Osteocyte (in vitro differentiated cells): ENCODE measurements around the gene SPTLC1. TPM values are rescaled to one million over a fixed set of nuclear protein-coding genes. Genes with fewer than 3 reads are reported as not detected.
"Not testable (repeated sequence)": the region's sequence is repeated elsewhere in the genome, so short reads cannot be mapped to it uniquely, and the experiment has no call there.

Experiments
- DNase-seq: peaks from one replicate; pipeline ENCODE4 v3.0.0; 2021; ENCODE audit warnings: mixed read lengths; ENCODE audit not compliant: unreplicated experiment; ENCODE audit errors: extremely low spot score
- H3K27ac Mint-ChIP-seq: one replicate; pipeline ENCODE4 v1.8.0; 2021; ENCODE audit warnings: mild to moderate bottlenecking, mixed read lengths; ENCODE audit not compliant: unreplicated experiment
- H3K27me3 Mint-ChIP-seq: one replicate; pipeline ENCODE4 v1.8.0; 2021; ENCODE audit warnings: mixed read lengths; ENCODE audit not compliant: unreplicated experiment
- H3K36me3 Mint-ChIP-seq: one replicate; pipeline ENCODE4 v1.8.0; 2021; ENCODE audit warnings: mixed read lengths; ENCODE audit not compliant: unreplicated experiment
- H3K4me1 Mint-ChIP-seq: one replicate; pipeline ENCODE4 v1.8.0; 2021; ENCODE audit warnings: mixed read lengths; ENCODE audit not compliant: unreplicated experiment
- H3K4me3 Mint-ChIP-seq: one replicate; pipeline ENCODE4 v1.8.0; 2021; ENCODE audit warnings: mild to moderate bottlenecking, moderate library complexity, mixed read lengths; ENCODE audit not compliant: unreplicated experiment
- H3K9me3 Mint-ChIP-seq: one replicate; pipeline ENCODE4 v1.8.0; 2021; ENCODE audit warnings: mixed read lengths; ENCODE audit not compliant: unreplicated experiment
- total RNA-seq: library from RNA; stranded (reverse); gene quantifications from 2 replicates; pipeline ENCODE4 v1.2.1, GENCODE V29; 2021
- TF ChIP-seq, protein P1 (sequence below): fragments of 200-600 bp; sonication (generic); IDR thresholded peaks from 2 replicates; pipeline ENCODE4 v1.5.0; 2021; ENCODE audit warnings: antibody characterized with exemption, mild to moderate bottlenecking, moderate library complexity

Gene SPTLC1
- total RNA-seq, 1 donor from 2014 or later: 93.9 TPM

DNA sequence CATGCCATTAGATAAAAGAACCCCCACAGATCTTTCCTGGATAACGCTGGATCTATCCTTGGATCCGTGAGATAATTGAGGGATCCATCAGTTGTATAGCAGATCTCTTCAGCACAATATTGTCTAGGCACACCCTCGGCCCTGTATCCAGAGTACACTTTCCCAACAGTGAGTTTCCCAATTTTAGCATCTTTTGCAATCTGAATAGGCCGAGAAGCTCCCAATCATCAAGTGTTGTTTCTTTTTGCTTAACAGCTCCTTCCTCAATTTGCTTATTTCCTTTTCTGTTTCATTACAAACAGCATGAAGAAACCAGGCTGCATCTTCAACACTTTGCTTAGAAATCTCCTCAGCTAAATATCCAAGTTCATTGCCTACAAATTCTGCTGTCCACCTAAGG, 4.4 kb upstream of the SPTLC1 start:
- TF ChIP-seq, protein P1, sequence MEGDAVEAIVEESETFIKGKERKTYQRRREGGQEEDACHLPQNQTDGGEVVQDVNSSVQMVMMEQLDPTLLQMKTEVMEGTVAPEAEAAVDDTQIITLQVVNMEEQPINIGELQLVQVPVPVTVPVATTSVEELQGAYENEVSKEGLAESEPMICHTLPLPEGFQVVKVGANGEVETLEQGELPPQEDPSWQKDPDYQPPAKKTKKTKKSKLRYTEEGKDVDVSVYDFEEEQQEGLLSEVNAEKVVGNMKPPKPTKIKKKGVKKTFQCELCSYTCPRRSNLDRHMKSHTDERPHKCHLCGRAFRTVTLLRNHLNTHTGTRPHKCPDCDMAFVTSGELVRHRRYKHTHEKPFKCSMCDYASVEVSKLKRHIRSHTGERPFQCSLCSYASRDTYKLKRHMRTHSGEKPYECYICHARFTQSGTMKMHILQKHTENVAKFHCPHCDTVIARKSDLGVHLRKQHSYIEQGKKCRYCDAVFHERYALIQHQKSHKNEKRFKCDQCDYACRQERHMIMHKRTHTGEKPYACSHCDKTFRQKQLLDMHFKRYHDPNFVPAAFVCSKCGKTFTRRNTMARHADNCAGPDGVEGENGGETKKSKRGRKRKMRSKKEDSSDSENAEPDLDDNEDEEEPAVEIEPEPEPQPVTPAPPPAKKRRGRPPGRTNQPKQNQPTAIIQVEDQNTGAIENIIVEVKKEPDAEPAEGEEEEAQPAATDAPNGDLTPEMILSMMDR: no peak
- Mint-ChIP-seq H3K27ac (no peak overlapping the region), H3K27me3 (peaks cover 30% of the 10 kb centered on the region), H3K4me1 (peaks cover 7% of the 10 kb centered on the region), H3K4me3 (no peak overlapping the region), H3K36me3 (no peaks in the 10 kb centered on the region), H3K9me3 (no peaks in the 10 kb centered on the region)
- DNase-seq: no peak

DNA sequence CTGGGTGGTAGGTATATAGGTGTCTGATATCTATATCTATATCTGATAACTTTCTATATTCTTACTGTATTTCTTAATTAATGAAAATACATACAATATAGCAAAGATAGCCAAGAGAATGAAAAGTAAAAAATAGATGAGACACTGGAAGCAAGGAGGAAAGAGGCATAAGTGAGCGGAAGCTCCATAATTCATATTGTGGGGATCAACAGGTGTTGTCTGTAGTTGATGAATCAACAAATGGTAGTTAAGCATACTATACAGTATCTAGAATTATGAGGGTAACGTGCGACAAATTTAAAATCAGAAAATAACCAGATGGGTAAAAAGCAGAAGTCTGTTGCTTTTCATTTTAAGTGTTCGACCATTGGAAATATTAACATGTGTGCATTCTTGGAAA, 7.1 kb downstream of the SPTLC1 start:
- no peak for DNase-seq
- no peaks in the 10 kb centered on the region for H3K9me3 Mint-ChIP-seq
- no peak overlapping the region for H3K27ac Mint-ChIP-seq
- H3K36me3 Mint-ChIP-seq: peaks cover 36% of the 10 kb centered on the region
- no peaks in the 10 kb centered on the region for H3K27me3 Mint-ChIP-seq
- peaks cover 6% of the 10 kb centered on the region for H3K4me1 Mint-ChIP-seq
- H3K4me3 Mint-ChIP-seq: no peak overlapping the region
- TF ChIP-seq, protein P1: no peak

DNA sequence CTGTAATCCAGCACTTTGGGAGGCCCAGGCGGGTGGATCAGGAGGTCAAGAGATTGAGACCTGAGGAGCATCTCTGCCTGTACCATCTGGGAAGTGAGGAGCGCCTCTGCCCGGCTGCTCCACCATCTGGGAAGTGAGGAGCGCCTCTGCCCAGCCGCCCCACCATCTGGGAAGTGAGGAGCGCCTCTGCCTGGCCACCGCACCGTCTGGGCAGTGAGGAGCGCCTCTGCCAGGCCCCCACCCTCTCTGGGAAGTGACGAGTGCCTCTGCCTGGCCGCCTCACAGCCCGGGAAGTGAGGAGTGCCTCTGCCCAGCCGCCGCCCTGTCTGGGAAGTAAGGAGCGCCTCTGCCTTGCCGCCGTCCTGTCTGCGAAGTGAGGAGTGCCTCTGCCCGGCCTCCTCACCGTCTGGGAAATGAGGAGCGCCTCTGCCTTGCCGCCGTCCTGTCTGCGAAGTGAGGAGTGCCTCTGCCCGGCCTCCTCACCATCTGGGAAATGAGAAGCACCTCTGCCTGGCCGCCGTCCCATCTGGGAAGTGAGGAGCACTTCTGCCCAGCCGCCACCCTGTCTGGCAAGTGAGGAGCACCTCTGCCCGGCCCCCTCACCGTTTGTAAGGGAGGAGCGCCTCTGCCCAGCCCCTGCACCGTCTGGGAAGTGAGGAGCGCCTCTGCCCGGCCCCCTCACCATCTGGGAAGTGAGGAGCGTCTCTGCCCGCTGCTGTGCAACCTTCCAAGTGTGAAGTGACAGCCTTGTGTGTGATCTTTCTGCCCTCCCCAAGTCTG, 9.6 kb downstream of the SPTLC1 start:
- Mint-ChIP-seq H3K36me3 (peaks cover 44% of the 10 kb centered on the region), H3K4me1 (peaks cover 10% of the 10 kb centered on the region)
- H3K27ac Mint-ChIP-seq, DNase-seq, H3K9me3 Mint-ChIP-seq, H3K27me3 Mint-ChIP-seq, H3K4me3 Mint-ChIP-seq: not testable (repeated sequence)

DNA sequence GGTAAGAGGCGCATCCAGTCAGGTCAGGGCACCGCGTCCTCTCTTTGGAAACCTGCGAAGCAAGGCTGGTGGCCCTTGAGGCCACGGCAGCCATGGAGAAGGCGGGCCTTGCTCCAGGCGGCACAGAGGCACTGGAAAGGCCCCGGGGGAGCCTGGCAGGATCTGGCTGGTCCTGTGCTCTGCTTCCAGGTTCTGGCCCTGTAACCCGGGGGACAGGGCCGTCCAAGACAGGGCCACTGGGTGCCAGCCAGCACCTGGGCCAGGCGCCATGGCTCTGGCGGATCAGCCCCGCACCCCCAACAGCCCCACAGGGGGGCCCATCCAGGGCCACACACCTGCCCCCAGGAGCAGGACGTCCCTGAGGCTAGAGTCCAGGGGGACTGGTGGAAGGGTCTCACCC, 11.6 kb downstream of the SPTLC1 start:
- Mint-ChIP-seq H3K36me3 (peaks cover 40% of the 10 kb centered on the region), H3K4me1 (peaks cover 17% of the 10 kb centered on the region)
- not testable (repeated sequence) for H3K4me3 Mint-ChIP-seq, H3K9me3 Mint-ChIP-seq, DNase-seq, H3K27me3 Mint-ChIP-seq, H3K27ac Mint-ChIP-seq

DNA sequence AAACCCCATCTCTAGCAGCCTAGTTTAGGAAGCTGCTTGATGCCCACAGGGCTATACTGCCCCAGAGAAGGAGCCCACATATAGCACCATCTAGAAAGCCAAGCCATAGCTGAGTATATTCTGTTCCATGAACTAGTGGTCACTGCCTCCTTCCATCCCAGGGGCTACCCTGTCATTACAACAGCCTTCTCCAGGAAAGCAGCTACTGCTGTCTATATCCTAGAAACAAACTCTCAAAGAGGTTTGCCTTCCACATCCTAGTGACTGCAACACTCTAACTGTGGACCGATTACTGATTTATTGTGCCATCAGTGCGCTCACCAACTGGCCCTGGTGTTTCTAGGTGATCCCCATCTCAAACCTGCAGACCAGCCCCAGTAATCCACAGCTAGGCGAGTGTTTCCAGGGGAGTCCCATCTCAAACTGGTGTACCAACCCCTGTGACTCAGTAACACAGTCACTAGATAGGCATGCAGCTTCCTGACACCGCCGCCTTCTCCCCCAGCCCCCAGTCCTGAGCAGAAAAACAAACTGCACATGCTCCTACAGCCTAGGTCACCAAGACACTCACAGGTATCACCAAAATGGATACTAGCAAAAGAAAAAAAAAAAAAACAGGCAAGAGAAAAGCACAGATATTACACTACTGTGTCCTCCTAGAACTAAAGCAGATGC, 14.8 kb downstream of the SPTLC1 start:
- Mint-ChIP-seq H3K36me3 (peaks cover 38% of the 10 kb centered on the region), H3K4me3 (no peak overlapping the region), H3K9me3 (no peaks in the 10 kb centered on the region), H3K27ac (peak overlapping the region; percentile 75), H3K27me3 (no peaks in the 10 kb centered on the region), H3K4me1 (peaks cover 17% of the 10 kb centered on the region)
- DNase-seq: no peak
- TF ChIP-seq, protein P1: no peak

DNA sequence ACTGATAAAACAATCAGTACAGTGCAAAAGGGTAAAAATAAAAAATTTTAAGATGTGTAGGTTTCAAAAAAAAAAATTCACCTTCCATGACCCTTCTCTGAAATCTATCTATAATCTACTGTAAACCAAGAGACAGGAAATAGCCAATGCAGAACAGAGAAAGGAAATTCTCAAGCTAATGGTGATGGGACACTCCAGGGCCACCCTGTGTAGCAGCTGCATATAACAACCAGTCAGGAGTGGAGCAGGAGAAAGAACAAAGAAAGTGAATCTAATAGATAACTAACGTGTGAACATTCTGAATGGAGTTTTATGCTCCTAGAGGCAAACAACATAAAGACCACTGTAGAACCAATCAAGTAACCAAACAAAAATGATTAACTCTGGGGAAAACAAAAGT, 16.6 kb downstream of the SPTLC1 start:
- Mint-ChIP-seq H3K27me3 (no peaks in the 10 kb centered on the region), H3K36me3 (peaks cover 44% of the 10 kb centered on the region), H3K4me3 (no peak overlapping the region), H3K27ac (no peak overlapping the region), H3K4me1 (peaks cover 17% of the 10 kb centered on the region), H3K9me3 (no peaks in the 10 kb centered on the region)
- no peak for DNase-seq
- TF ChIP-seq, protein P1: no peak
